K562 (cell line): ENCODE measurements around the gene ATP2A1. TPM values are rescaled to one million over a fixed set of nuclear protein-coding genes. Genes with fewer than 3 reads are reported as not detected.

ENCODE experiments used
- CAMTA2 ChIP-seq: fragments of 250-450 bp; sonication (Bioruptor Pico); conservative IDR thresholded peaks from 2 replicates; pipeline ENCODE4 v1.5.1; 2022
- FOXK1 ChIP-seq: sonication (generic); formaldehyde crosslinking; IDR thresholded peaks from 2 replicates; pipeline ENCODE4 v1.8.0; 2022; ENCODE audit warnings: missing genetic modification reagents, mild to moderate bottlenecking, borderline replicate concordance
- FOXP1 ChIP-seq: sonication (generic); formaldehyde crosslinking; IDR thresholded peaks from 2 replicates; pipeline ENCODE4 v1.8.0; 2022; ENCODE audit warnings: mild to moderate bottlenecking, missing genetic modification reagents
- HMGN3 ChIP-seq: IDR thresholded peaks from 2 replicates; pipeline ENCODE4 v1.6.1; 2011; ENCODE audit warnings: borderline replicate concordance, low read depth, mild to moderate bottlenecking, mixed read lengths, low read length; ENCODE audit not compliant: insufficient read length; ENCODE audit errors: extremely low read depth
- HMGXB4 ChIP-seq: sonication (generic); formaldehyde crosslinking; IDR thresholded peaks from 2 replicates; pipeline ENCODE4 v1.8.1; 2023; ENCODE audit warnings: mild to moderate bottlenecking, missing genetic modification reagents
- MTA1 ChIP-seq: fragments of 450-650 bp; IDR thresholded peaks from 2 replicates; pipeline ENCODE4 v1.6.1; 2017; ENCODE audit warnings: borderline replicate concordance
- NELFE ChIP-seq: IDR thresholded peaks from 2 replicates; pipeline ENCODE4 v1.6.1; 2011; ENCODE audit warnings: mild to moderate bottlenecking; ENCODE audit not compliant: insufficient read depth, insufficient read length
- PRMT5 ChIP-seq: sonication (generic); formaldehyde crosslinking; IDR thresholded peaks from 2 replicates; pipeline ENCODE4 v1.5.0; 2020; ENCODE audit warnings: missing genetic modification reagents
- RBFOX2 ChIP-seq: fragments of 200-400 bp; formaldehyde crosslinking; IDR thresholded peaks from 2 replicates; pipeline ENCODE4 v1.6.1; 2017; ENCODE audit warnings: low read depth, mild to moderate bottlenecking, low read length, moderate library complexity
- RBM25 ChIP-seq: fragments of 200-400 bp; formaldehyde crosslinking; IDR thresholded peaks from 2 replicates; pipeline ENCODE4 v1.6.1; 2018; ENCODE audit warnings: low read length, low read depth, moderate library complexity; ENCODE audit not compliant: severe bottlenecking
- RCOR1 ChIP-seq, 2 experiments: IDR thresholded peaks; 2 replicates each; pipeline ENCODE4 v1.6.1; 2012; ENCODE audit warnings: low read depth in 2 of 2, low read length in 2 of 2, borderline replicate concordance in 1 of 2, improper control_type of control experiment in 1 of 2
- TBP ChIP-seq: optimal IDR thresholded peaks from 2 replicates; pipeline ENCODE3; 2011; ENCODE audit warnings: low read depth, low read length, improper control_type of control experiment
- TFAP4 ChIP-seq: sonication (generic); formaldehyde crosslinking; IDR thresholded peaks from 2 replicates; pipeline ENCODE4 v1.8.0; 2022; ENCODE audit warnings: missing genetic modification reagents, mild to moderate bottlenecking, moderate library complexity, borderline replicate concordance
- TOE1 ChIP-seq, 2 experiments: fragments of 450-650 bp in 1 of 2; sonication (generic) in 1 of 2; formaldehyde crosslinking in 1 of 2; IDR thresholded peaks; 2 replicates each; pipeline versions ENCODE4 v1.7.1 to v1.8.0; 2016 to 2022; ENCODE audit warnings: borderline replicate concordance in 2 of 2, mild to moderate bottlenecking in 2 of 2, antibody characterized with exemption in 1 of 2, inconsistent platforms in 1 of 2, low read depth in 1 of 2, missing genetic modification reagents in 1 of 2, moderate library complexity in 1 of 2
- ZNF830 ChIP-seq: fragments of 250-450 bp; sonication (Bioruptor Pico); IDR thresholded peaks from 2 replicates; pipeline ENCODE4 v1.5.0; 2021; ENCODE audit warnings: mild to moderate bottlenecking
- polyA plus RNA-seq, 8 experiments: library from polyadenylated mRNA; depleted of rRNA in 4 of 8; stranded (reverse) in 5 of 8; unstranded in 3 of 8; fragments of >200 nt; fragmentation: Nextera tagmentation in 2 of 8; fragmentation: Illumina TruSeq in 1 of 8; extraction: Ambion mirVana in 2 of 8; extraction: Trizol in 1 of 8; gene quantifications; 2 replicates each; pipeline versions ENCODE4 v1.2.1 to v1.2.3, GENCODE V29; 2011 to 2014; ENCODE audit warnings: inconsistent platforms in 1 of 8, missing spikeins in 1 of 8
- total RNA-seq, 7 experiments: library from RNA; depleted of rRNA in 6 of 7; stranded (reverse); fragments of >200 nt in 6 of 7; fragmentation: Illumina TruSeq in 2 of 7; extraction: Trizol in 2 of 7; gene quantifications; 2 replicates each; pipeline versions ENCODE4 v1.2.1 to v1.2.3, GENCODE V29; 2011 to 2021; ENCODE audit warnings: low replicate concordance in 1 of 7
- TF ChIP-seq, protein P1 (sequence below): IDR thresholded peaks from 2 replicates; pipeline ENCODE4 v1.6.1; 2012; ENCODE audit warnings: low read depth, low read length, improper control_type of control experiment, borderline replicate concordance
- TF ChIP-seq, protein P2 (sequence below): sonication (generic); formaldehyde crosslinking; IDR thresholded peaks from 2 replicates; pipeline ENCODE4 v1.8.0; 2022; ENCODE audit warnings: mild to moderate bottlenecking, missing genetic modification reagents
- TF ChIP-seq, protein P3 (sequence below): sonication (generic); formaldehyde crosslinking; IDR thresholded peaks from 2 replicates; pipeline ENCODE4 v1.8.1; 2023; ENCODE audit warnings: mild to moderate bottlenecking, missing genetic modification reagents

ATP2A1 gene
- total and polyA plus RNA-seq, 9 of the 15 experiments (the other 6 are each of a cell fraction or from before 2014, with no cell fraction given): 0.25 to 2.6 (median 0.65) TPM

DNA sequence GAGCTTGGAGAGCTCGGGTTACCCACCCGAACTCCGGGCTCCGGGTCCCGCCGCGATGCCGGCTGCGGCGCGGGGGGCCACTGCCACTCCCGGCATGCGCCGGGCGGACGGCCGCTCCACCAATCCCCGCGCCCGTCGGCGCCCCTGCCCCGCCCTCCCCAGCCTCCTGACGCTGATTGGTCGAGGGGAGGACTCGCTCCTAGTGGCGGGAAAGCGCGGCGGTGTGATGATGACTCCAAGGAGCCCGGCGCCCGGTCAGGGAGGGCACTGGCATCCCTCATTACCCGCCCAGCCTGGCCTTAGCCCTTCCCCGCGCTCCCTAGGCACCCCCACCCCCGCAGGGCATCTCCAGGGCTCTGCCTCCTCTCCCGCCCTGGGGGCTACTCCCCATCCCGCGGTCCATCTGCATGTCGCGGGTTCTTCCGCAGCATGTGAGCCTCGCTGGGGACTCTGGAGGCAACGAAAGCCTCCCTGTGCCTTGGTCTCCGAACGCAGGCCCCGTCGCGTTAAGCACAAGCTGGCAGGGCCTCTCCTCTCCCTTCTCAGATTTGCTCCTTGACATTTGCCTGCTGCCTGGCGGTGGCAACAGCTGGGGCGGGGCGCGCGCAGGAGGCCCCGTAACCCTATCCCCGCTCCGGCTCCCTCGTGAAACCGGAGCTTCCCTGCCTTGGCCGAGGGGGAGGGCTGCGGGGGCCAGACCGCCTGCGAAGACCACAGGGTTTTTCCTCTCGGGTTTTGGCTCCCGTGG, 1.7 kb downstream of the ATP2A1 start (continued):
- TF ChIP-seq, protein P1, sequence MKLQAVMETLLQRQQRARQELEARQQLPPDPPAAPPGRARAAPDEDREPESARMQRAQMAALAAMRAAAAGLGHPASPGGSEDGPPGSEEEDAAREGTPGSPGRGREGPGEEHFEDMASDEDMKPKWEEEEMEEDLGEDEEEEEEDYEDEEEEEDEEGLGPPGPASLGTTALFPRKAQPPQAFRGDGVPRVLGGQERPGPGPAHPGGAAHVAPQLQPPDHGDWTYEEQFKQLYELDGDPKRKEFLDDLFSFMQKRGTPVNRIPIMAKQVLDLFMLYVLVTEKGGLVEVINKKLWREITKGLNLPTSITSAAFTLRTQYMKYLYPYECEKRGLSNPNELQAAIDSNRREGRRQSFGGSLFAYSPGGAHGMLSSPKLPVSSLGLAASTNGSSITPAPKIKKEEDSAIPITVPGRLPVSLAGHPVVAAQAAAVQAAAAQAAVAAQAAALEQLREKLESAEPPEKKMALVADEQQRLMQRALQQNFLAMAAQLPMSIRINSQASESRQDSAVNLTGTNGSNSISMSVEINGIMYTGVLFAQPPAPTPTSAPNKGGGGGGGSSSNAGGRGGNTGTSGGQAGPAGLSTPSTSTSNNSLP: no peak
- TF ChIP-seq RBFOX2: peak; percentile 78
- TF ChIP-seq TFAP4 (CRISPR knock-in tag): peak; percentile 92
- TF ChIP-seq TBP: peak; percentile 22
- no peak for TF ChIP-seq NELFE
- TF ChIP-seq CAMTA2 (CRISPR knock-in tag): no peak
- peak; percentile 75 for TF ChIP-seq HMGXB4
- TF ChIP-seq PRMT5 (CRISPR knock-in tag): 0 out of 2 replicates have a peak, but pooled peaks have one; percentile 30
- TF ChIP-seq, protein P2, sequence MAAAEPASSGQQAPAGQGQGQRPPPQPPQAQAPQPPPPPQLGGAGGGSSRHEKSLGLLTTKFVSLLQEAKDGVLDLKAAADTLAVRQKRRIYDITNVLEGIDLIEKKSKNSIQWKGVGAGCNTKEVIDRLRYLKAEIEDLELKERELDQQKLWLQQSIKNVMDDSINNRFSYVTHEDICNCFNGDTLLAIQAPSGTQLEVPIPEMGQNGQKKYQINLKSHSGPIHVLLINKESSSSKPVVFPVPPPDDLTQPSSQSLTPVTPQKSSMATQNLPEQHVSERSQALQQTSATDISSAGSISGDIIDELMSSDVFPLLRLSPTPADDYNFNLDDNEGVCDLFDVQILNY: peak; percentile 89; the same call in 1 of the 2 replicates
- TF ChIP-seq HMGN3: peak; percentile 55
- peak; percentile 97 for TF ChIP-seq FOXK1 (CRISPR knock-in tag)
- peak; percentile 98; the same call in 1 of the 2 replicates for TF ChIP-seq FOXP1 (CRISPR knock-in tag)
- TF ChIP-seq, protein P3, sequence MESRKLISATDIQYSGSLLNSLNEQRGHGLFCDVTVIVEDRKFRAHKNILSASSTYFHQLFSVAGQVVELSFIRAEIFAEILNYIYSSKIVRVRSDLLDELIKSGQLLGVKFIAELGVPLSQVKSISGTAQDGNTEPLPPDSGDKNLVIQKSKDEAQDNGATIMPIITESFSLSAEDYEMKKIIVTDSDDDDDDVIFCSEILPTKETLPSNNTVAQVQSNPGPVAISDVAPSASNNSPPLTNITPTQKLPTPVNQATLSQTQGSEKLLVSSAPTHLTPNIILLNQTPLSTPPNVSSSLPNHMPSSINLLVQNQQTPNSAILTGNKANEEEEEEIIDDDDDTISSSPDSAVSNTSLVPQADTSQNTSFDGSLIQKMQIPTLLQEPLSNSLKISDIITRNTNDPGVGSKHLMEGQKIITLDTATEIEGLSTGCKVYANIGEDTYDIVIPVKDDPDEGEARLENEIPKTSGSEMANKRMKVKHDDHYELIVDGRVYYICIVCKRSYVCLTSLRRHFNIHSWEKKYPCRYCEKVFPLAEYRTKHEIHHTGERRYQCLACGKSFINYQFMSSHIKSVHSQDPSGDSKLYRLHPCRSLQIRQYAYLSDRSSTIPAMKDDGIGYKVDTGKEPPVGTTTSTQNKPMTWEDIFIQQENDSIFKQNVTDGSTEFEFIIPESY: peak; percentile 51; the same call in 1 of the 2 replicates
- TF ChIP-seq TOE1 (IDR thresholded peaks at IDR 0.05; ENCODE audit: borderline replicate concordance): peak; percentile 45; the same call in 1 of the 2 replicates
- 0 out of 2 replicates have a peak, but pooled peaks have one; percentile 56 for TF ChIP-seq TOE1 (CRISPR knock-in tag; IDR thresholded peaks at IDR 0.05; ENCODE audit: borderline replicate concordance, low read depth)
- TF ChIP-seq RBM25: peak; percentile 95
- TF ChIP-seq MTA1: no peak
- 0 out of 4 replicates have a peak, but pooled peaks of 1 of the 2 experiments have one; percentile 19 for TF ChIP-seq RCOR1 (IDR thresholded peaks at IDR 0.05; ENCODE audit: borderline replicate concordance in 1 of 2, low read depth in 2 of 2, low read length in 2 of 2)
- TF ChIP-seq ZNF830 (CRISPR knock-in tag): no peak
